Subcutaneous adipose tissue (tissue), 4 donors: ENCODE data around the gene LRRC8E. TPM values are rescaled to one million over a fixed set of nuclear protein-coding genes. Genes with fewer than 3 reads are reported as not detected.

Experiments
- CTCF ChIP-seq: fragments of 450-650 bp; IDR thresholded peaks from one replicate; pipeline ENCODE4 v1.5.1; 2016; ENCODE audit warnings: low read depth, mild to moderate bottlenecking, control low read depth, antibody characterized with exemption, moderate library complexity
- total RNA-seq, 4 donors: library from RNA; depleted of rRNA; stranded (reverse); fragments of >200 nt; gene quantifications; one replicate each; pipeline ENCODE4 v1.1.0, GENCODE V29; 2016

Gene LRRC8E
- total RNA-seq, 4 donors from 2014 or later = 0.19 to 1.5 (median 0.50) TPM

GRCh38 chr19:7856679-7857663, 31.3 kb upstream of the LRRC8E start:
- no peak for TF ChIP-seq CTCF

- no peak for TF ChIP-seq CTCF
Measured at GRCh38 chr19:7857727-7858108, 30.6 kb upstream of the LRRC8E start.

GRCh38 chr19:7858109-7858770, 30.1 kb upstream of the LRRC8E start:
- no peak for TF ChIP-seq CTCF

GRCh38 chr19:7859831-7860713, 28.2 kb upstream of the LRRC8E start:
- no peak for TF ChIP-seq CTCF

GRCh38 chr19:7860714-7861618, 27.3 kb upstream of the LRRC8E start:
- TF ChIP-seq CTCF = no peak

GRCh38 chr19:7861619-7862412, 26.5 kb upstream of the LRRC8E start:
- TF ChIP-seq CTCF = no peak
